NCI-H748 (cell line): ENCODE data around the gene SNRK.

Source experiments
- DNase-seq: peaks from one replicate; lab custom pipeline; 2025; ENCODE audit not compliant: unreplicated experiment; lab: John Stamatoyannopoulos, UW

The SNRK gene

DNA sequence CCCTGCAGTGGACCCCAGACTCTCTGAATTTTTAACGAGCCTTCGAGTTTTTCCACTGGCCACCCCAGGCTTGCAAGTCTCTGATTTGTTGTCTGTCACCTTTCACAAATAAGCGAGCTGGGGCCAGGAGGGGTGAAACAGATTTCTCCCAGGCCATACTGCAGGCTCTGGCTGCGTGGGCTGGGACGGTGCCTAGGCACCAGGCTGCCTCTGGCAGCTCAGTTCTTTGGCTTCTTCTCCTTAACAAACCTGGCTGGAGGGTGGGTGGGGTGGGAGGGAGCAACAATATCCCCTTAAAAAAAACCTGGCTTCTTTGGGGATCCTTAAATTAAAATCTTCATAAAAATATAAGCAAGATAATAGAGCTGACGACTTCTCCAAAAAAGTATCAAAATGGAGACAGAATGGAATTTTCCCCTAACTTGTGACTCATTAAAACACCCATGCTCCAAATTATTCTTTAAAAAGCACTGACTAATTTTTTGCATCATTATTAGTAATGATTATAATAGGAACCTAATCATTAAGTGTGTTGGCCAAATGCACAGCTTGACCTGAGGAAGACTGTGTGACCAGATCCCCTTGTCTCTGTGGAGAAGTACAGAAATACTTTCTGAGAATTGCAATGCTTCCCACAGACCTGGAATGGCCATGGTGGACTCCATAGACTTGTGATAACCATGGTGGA lies 84.1 kb downstream of the SNRK start:
- DNase-seq: no peak

DNA sequence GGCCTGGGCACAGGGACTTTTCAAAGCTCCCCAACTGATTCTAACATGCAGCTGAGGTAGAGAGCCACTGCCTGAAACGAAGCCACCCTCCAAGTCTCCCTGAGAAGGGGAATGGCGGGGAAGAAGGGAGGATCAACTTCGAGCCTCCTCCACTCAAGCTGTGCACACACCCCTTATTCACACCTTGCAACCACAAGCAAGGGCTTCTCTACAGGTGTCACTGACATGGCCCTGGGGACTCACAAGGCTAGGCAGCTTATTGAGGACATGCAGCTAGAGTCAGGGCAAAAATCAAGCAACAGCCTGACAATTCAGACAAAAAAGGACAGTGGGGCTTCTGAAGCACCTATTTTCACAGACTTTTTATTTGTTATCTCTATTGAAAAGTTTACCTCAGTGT lies 85.2 kb downstream of the SNRK start:
- no peak for DNase-seq

DNA sequence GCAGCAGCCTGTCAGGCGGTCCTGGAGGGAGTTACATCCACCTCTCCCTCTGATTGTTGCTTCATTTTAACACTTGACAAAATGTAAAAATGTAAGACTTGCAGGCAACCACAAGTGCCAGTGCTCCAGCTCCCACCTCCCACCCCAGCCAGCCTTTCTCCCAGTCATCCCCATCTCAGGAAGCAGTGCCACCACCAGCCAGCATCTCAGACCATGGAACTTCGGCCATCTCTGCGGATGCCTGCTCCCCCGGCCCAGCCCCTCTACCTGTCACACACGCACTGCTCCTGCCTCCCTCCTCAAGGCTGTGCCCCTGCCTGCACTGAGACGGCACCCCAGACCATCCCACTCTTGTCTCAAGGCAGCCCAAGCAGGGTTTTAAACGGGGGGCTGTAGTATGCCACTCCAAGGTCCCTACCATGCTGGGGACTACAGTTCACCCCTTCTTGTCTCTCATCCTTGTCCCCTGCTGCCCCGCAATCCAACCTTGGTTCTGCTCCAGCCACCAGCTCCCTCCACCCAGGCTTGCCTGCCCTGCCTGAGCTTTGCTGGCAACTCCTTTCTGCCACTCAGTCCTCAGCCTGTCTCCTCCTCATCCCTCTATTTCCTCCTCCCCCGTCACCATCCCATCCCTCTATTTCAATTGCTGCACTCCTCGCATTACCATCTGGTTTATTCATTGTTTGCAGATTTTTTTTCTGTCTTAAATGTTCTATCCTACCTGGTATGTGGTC lies 85.8 kb downstream of the SNRK start:
- no peak for DNase-seq

DNA sequence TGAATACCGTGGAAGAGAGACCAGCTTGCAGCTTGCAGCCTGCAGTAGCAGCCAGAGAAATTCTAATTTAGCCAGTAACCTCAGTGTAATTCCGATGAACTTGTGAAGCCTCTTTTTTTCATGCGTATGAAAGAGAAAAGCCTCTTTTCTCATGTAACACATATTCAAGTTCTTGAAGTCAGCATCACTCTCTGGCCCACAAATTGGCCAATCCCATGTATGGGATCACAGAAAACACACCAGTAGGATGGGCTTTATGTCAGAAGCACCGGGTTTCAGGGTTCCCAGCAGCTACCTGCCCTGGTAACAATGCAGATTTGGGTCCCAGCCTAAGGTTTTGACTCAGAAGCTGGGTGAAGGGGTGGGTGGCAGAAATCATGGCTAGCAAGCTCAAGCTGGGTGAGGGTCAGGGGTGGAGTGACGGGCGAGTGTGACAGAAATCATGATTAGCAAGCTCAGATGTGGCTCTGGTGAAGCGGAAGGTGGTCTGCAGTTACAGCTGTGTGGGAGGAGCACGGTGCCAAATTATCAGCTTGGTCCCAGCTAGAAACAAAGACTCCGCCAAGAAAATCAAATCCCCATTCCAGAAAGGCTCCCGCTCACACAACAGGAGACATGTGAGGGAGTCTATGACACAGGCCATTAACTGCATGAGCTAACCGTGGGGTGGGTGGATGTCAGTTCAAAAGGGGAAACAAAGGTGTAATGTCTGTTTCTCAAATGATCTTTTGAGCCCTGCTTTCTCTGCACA lies 86.6 kb downstream of the SNRK start:
- no peak for DNase-seq

DNA sequence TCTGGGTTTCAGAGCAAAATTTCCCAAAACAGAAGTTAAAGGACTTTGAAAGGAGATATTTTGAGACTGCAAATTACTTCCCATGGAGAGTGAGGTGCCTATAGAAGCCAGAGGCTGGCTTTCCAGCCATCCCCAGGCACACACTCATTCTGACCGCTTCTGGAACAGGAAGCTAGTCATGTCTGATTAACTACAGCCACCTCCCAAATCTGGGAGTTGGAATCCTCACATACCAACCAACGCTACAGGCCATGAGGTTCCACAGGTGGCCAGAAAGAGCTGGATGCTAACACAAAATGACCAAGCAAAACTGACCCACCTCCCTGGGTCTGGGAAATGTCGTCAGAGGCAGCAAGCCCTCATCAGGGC lies 87.2 kb downstream of the SNRK start:
- DNase-seq: no peak

DNA sequence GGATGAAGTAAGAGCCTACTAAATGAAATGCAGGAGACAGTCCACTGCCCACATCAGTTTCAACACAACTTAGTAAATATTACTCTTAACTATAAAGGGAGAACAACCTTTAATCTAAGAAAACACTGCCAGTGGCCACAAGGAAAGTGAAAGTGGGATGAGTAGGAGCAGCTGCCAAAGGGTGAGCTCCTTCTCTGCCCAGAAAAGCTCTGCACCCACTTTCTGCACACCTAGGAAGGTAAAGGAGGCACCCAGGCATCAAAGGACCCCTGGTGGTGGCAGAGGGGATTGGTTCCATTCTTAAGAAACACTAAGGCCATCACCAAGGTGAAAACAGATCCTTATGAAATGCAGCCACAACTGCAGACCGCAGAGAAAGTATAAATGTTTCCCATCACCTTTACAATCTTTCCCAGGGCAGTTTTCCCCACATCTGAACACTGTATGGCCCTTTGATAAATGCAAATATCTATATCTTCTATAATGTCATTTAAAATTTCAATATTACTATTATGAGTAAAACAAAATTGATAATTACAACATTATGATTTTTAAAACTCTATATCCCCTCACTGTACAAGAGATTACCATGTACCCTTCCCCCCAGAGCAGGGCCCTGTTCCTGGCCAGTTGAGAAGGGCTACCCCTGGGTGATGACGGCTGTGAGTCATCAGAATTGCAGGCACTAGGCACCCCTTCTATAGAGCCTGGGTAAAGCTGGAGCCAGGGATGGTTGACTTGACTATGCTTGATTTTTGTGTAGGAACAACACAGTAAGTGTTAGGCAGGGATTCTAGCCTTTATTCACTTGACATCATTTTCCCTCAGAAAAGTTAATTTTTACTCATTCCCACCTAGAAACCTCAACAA lies 92.0 kb downstream of the SNRK start:
- no peak for DNase-seq

DNA sequence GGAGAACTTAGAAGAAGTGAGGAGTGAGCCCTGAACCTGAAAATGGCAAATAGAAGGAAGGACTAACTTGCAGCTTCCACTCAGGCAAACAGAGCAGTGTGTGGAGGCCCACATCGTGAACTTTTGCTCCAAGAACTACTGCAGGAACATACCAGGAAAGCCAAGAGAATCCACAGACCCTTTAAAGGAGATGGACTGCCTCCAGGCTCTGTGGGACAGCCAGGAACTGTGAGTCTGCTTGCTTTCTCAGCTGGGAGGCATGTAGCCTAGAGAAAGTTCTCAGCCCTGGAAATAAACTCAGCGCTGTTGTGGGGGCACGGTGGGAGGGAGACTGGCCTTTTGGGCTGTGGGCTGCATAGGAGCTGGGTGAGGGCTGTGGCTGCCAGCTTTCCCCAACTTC lies 93.0 kb downstream of the SNRK start:
- no peak for DNase-seq

DNA sequence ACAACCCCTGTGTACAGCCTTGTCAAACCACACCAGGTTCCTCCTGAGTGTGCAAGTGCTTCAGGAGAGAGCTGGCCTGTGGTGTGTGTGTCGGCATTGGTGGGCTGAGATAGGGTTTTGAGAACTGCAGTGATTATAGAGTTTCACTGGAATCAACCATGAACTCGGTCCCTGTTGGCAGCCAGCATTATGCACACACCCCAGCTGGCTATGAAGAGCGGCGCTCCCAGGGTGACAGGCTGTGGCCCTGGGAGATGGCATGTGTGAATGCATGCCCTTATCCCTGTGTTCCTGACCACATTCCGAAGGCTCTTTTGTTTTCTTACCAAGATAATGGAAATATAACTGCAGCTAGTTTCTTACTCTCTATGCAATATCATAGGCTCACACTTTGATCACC lies 101.8 kb downstream of the SNRK start:
- DNase-seq: no peak

DNA sequence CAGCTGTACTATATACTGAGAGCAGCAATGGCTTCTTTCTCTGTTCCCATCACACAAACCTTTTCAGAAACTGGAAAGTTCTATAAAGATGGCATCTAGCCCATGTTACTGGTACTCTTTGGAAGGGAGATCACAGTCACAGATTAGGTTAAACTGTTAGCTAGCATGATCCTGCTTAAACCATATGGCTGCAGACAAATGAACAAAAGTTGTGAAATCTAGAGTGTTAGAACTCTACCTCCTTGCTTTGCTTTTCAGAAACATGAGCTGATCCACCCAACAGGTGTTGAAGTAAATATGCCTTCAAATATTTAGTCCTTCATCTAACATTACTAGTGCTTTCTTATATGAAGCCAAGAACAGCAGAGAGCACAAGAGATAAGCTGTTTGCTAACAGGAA lies 102.6 kb downstream of the SNRK start:
- no peak for DNase-seq

DNA sequence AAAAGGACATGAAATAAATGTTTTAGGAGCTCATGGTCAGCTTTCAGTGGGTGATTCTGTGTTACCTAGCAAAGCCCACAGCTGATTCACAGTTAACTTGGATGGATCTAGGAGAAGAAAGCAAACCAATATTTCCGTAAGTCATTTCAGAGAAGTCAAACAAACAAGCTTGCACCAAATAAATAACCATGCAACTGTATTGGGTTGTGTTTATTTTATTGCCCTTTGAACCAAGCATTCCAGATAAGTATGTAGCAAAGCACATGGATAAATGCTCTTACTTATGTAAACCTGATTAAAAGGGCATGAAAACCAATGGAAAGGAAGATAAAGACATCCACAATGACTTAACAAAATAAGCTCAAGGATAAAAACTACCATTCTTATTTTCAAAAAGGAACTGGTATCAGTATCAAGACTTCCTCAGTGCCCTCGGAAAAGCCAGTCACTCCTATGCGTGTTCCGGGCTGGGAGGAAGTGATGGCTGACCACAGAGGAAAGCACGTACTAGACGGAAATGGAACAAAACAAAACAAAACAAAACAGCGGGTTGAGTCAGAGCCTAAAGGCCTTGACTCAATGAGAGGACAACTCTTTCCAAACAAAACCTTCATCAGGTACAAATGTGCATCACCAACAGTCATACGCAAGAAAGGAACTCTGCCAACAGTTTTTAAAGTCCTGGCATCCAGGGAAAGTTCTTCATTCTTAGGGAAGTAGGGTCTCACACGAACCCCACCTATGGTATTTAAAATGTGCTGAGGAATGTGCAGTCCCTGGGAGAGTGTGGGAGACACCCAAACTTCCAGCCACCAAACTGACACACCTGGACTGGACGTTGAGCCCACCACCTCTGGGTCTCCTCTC lies 103.3 kb downstream of the SNRK start:
- DNase-seq: no peak

DNA sequence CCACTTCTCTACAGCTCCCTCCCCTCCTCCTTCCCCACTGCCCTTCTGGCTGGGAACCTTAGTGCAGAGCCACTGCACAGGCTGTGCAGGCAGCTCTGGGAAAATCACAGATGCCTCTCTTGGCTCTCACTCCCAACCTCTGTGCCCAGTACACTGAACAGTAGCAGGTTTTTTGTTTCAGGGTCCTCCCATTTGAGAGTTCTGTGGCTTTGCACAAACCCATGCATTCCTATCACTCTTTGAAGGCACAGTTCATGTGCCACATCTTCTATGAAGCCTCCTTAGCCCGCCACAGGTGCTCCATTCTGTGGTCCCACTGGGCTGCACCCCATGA lies 103.9 kb downstream of the SNRK start:
- no peak for DNase-seq

DNA sequence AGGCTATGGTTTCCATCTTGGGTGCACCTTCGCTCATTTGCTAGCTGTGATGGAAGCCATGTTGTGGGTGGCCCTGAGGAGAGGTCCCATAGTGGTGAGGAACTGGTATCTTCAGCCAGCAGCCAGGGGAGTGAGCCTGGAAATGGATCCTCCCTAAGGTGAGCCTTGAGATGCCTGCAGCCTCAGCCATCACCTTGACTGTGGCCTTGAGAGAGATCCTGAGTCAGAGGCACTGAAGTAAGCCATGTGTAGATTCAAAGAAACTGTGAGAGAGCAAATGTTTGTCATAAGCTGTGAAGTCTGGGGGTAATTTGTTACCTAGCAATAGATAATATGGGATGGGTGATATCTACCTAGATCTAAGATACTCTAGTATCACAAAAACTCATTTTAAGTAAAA lies 105.3 kb downstream of the SNRK start:
- no peak for DNase-seq

DNA sequence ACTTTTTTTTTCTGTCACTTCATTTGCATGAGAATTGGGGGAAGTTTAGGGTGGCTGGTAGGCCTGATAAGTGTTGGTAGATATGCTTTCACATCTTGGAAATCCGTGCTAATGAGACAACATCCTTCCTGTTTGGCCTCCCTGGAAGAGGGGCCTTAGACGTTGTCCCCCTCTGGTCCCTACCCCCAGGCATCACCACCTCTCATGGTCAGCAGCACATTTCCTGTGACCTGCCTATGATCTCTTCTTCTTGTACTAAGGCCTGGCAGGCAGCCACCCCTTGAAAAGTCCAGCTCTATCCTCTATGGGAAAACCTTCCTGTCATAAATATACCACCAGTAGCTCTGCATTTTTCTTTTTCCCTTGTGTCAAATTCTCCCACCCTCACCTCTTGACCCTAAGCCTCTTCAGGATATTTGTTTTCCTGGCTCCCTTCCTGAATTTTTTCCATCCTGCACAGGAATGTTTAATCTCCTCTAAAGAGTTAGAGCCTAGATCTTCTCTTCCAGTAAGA lies 107.8 kb downstream of the SNRK start:
- DNase-seq: no peak

DNA sequence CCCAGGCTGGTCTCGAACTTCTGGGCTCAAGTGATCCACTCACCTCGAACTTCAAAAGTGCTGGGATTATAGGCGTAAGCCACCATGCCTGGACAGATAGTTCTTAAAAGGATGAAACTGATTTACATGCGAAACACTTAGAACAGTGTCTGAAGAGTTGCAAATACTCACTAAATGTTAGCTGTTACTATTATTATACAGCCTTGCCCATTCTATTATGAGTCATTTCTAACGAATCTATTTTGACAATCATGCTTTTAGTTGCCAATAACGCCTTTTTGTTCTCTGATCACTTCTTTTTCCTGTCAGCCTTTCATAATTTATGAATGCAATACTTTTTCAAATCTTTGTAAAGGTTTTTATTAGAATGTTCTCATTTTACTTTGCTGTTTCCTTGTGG lies 112.7 kb downstream of the SNRK start:
- no peak for DNase-seq

DNA sequence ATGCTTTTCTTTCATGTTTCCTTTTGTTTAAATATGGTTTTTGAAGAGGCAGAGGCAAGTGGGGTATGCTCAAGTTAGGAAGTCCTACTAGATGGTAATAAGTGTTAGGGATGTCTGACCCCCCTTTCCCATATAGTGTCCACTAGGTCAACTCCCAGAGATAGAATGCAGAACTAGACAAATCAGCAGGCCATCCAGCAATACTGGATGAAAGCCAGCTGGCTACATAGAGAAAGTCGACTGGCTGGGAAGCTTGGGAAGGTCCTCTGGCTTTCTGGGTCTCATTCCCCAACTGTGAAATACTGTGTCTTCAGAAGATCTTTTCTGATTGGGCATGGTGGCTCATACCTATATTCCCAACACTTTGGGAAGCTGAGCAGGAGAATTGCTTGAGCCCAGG lies 113.8 kb downstream of the SNRK start:
- DNase-seq: no peak
